ENCODE measurements around the gene ACAT1.
"Not testable (repeated sequence)": the region's sequence is repeated elsewhere in the genome, so short reads cannot be mapped to it uniquely, and the experiment has no call there.

Gene ACAT1

GRCh38 chr11:108144615-108145014 lies 23.2 kb downstream of the ACAT1 start:
- TF ChIP-seq CTCF (IDR thresholded peaks at IDR 0.05; ENCODE audit: borderline replicate concordance, control extremely low read depth, extremely low read depth, insufficient read depth, missing control alignments) = no peak
- in situ Hi-C loops (cut with MboI; ENCODE audit: low sequenced_read_pairs, unreplicated experiment) = no loop called here
- no peak for DNase-seq (ENCODE audit: low spot score)

- in situ Hi-C loops (cut with MboI; ENCODE audit: low sequenced_read_pairs, unreplicated experiment) = no loop called here
- no peak for TF ChIP-seq CTCF (IDR thresholded peaks at IDR 0.05; ENCODE audit: borderline replicate concordance, control extremely low read depth, extremely low read depth, insufficient read depth, missing control alignments)
- no peak for DNase-seq (ENCODE audit: low spot score)
These were observed 25.8 kb downstream of the ACAT1 start for GRCh38 chr11:108147150-108147549.

GRCh38 chr11:108148556-108148955 lies 27.2 kb downstream of the ACAT1 start:
- in situ Hi-C loops (cut with MboI; ENCODE audit: low sequenced_read_pairs, unreplicated experiment) = no loop called here
- DNase-seq (ENCODE audit: low spot score) = no peak
- no peak for TF ChIP-seq CTCF (IDR thresholded peaks at IDR 0.05; ENCODE audit: borderline replicate concordance, control extremely low read depth, extremely low read depth, insufficient read depth, missing control alignments)

GRCh38 chr11:108154591-108154990 lies 33.2 kb downstream of the ACAT1 start:
- in situ Hi-C loops (cut with MboI; ENCODE audit: low sequenced_read_pairs, unreplicated experiment) = no loop called here
- no peak for TF ChIP-seq CTCF (IDR thresholded peaks at IDR 0.05; ENCODE audit: borderline replicate concordance, control extremely low read depth, extremely low read depth, insufficient read depth, missing control alignments)
- DNase-seq (ENCODE audit: low spot score) = no peak

- in situ Hi-C loops (cut with MboI; ENCODE audit: low sequenced_read_pairs, unreplicated experiment) = no loop called here
- TF ChIP-seq CTCF (IDR thresholded peaks at IDR 0.05; ENCODE audit: borderline replicate concordance, control extremely low read depth, extremely low read depth, insufficient read depth, missing control alignments) = no peak
- peak; percentile 59 for DNase-seq (ENCODE audit: low spot score)
These were observed 39.7 kb downstream of the ACAT1 start for GRCh38 chr11:108160970-108161566.

- DNase-seq (ENCODE audit: low spot score); in situ Hi-C loops (cut with MboI; ENCODE audit: low sequenced_read_pairs, unreplicated experiment): not testable (repeated sequence)
These were observed 41.5 kb downstream of the ACAT1 start for GRCh38 chr11:108162878-108163277.

- TF ChIP-seq CTCF (IDR thresholded peaks at IDR 0.05; ENCODE audit: borderline replicate concordance, control extremely low read depth, extremely low read depth, insufficient read depth, missing control alignments) = no peak
- in situ Hi-C loops (cut with MboI; ENCODE audit: low sequenced_read_pairs, unreplicated experiment) = no loop called here
These were observed 46.3 kb downstream of the ACAT1 start for GRCh38 chr11:108167624-108168023.

More at GRCh38 chr11:108167624-108168023, 46.3 kb downstream of the ACAT1 start:
- no peak for DNase-seq (ENCODE audit: low spot score)

Measured in GM13976 (cell line).